NCI-H345 (cell line): ENCODE data around the gene KCNN3.
A peak's percentile ranks its signal among the peaks of the same experiment; 100 is the strongest.

Experiments used
- DNase-seq: peaks from one replicate; lab custom pipeline; 2025; lab: John Stamatoyannopoulos, UW

KCNN3 gene

GRCh38 chr1:154770897-154771594, 99.0 kb downstream of the KCNN3 start:
- no peak for DNase-seq

- DNase-seq: no peak
Observed at GRCh38 chr1:154769193-154769895, 100.7 kb downstream of the KCNN3 start.

GRCh38 chr1:154768456-154769125, 101.5 kb downstream of the KCNN3 start:
- no peak for DNase-seq

- peak; percentile 78 for DNase-seq
Observed at GRCh38 chr1:154767315-154768240, 102.5 kb downstream of the KCNN3 start.

GRCh38 chr1:154765970-154766369, 104.1 kb downstream of the KCNN3 start:
- peak; percentile 14 for DNase-seq

- DNase-seq: no peak
Observed at GRCh38 chr1:154764773-154765172, 105.3 kb downstream of the KCNN3 start.

- DNase-seq: no peak
Observed at GRCh38 chr1:154764181-154764580, 105.9 kb downstream of the KCNN3 start.

GRCh38 chr1:154760469-154760933, 109.6 kb downstream of the KCNN3 start:
- DNase-seq: peak; percentile 84

GRCh38 chr1:154759793-154760192, 110.3 kb downstream of the KCNN3 start:
- DNase-seq: no peak

- no peak for DNase-seq
Observed at GRCh38 chr1:154759196-154759595, 110.9 kb downstream of the KCNN3 start.

- DNase-seq: no peak
Observed at GRCh38 chr1:154758346-154758745, 111.7 kb downstream of the KCNN3 start.

- no peak for DNase-seq
Observed at GRCh38 chr1:154756793-154757548, 113.1 kb downstream of the KCNN3 start.

GRCh38 chr1:154755858-154756730, 114.0 kb downstream of the KCNN3 start:
- DNase-seq: no peak

- no peak for DNase-seq
Observed at GRCh38 chr1:154753426-154753825, 116.7 kb downstream of the KCNN3 start.

- DNase-seq: no peak
Observed at GRCh38 chr1:154752273-154753030, 117.6 kb downstream of the KCNN3 start.

- DNase-seq: peak; percentile 96
Observed at GRCh38 chr1:154751690-154752089, 118.4 kb downstream of the KCNN3 start.

GRCh38 chr1:154750681-154751665, 119.1 kb downstream of the KCNN3 start:
- peak; percentile 96 for DNase-seq
